Epithelial cell of prostate (primary cell): Measurements from ENCODE around the gene ATP11B.

Experiments used
- DNase-seq: peaks from one replicate; pipeline ENCODE4 v3.0.0-alpha.2; 2011; ENCODE audit warnings: low read depth, low spot score
- H3K27ac ChIP-seq: fragments of 450-650 bp; 2 replicates; pipeline ENCODE4 v1.5.1; 2017; ENCODE audit warnings: mild to moderate bottlenecking

ATP11B gene

DNA sequence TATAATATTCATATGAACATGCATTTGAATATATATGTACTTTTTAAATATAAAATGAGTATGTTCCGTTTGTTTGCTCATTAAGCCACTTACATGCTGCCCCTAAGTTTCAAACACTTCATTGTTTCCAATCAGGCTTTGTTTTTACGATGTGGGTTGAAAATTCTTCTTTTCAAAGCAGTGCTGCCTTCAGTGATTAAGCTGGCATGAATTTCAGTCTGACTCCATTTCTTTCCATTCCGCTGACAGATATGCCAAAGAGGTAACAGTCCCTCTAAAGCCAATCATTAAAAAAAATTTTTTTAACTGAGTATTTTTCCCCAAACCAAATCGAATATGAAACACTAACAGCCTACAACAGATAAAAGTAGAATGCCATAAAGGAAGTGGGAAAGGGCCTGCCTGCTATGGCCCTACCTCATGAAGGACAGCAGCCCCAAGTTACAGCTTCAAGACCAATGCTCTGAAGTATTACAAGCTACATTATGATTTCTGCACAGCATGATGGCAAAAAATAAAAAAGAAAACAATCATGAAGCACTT, 147.0 kb downstream of the ATP11B start:
- H3K27ac ChIP-seq: no peak overlapping the region
- no peak for DNase-seq

DNA sequence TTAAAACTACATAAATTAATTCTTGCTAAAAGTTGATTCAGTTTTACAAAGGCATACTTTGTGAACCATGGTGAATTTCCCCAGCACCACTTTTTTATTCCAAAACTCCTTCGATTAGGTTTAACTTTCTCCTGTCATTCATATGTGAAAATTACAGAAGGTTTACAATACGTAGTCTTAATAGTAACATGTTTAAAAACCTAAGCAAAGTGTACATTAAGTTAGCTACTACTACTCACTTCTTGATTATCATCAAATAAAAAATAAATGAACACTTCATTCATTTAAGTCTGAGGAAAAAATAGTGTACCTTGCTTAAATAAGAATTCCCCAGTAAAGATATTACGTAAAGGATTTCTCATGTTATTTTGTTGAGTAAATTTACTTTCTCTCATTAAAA, 148.4 kb downstream of the ATP11B start:
- H3K27ac ChIP-seq: no peak overlapping the region
- DNase-seq: no peak

DNA sequence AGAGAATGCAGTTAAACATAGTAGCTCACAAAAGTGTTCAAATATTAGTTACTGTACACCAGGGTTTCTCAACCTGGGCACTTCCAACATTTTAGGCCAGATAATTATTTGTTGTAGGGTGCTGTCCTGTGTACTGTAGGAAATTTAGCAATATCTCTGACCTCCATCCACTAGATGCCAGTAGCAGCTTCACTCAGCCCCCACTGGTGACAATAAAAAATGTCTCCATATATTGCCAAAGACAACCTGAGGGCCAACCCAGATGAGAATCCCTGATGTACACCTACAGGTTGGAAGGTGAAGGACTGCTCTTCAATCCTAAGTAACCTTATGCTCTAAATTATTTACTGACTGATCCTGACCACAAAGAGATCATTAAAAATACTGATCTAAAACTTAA, 154.6 kb downstream of the ATP11B start:
- DNase-seq: no peak
- H3K27ac ChIP-seq: no peak overlapping the region

DNA sequence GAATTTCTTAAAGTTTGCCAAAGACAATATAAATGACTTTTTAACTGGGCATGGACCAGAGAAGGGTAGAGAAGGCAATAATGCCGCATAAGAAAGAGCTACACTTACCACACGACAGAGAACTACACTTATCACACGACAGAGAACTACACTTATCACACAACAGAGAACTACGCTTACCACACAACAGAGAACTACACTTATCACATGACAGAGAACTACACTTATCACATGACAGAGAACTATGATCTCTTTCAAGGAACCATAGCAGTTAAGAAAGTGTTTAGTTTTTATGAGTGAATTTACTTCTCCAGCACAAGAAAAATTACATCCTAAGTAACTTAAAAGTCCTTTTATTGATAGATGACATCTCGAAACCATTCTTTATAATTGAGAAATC, 155.0 kb downstream of the ATP11B start:
- no peak for DNase-seq
- H3K27ac ChIP-seq: no peak overlapping the region

DNA sequence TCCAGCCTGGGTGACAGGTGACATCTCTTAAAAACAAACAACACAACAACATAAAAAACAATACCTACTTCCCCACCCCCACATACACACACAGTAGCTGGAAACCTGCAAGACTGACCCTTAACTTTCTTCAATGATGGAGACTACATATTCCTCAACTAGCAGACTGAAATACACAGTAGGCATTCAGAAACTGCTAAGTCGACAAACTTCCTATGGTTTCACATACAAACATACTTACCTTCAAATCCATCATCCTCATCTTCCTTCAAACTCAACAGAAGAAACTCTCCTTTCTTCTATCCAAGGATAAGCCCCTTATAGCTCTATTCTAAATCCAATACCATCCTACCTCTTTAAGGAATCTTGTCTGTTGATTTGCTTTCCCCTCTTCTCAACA, 156.4 kb downstream of the ATP11B start:
- no peak for DNase-seq
- no peak overlapping the region for H3K27ac ChIP-seq

DNA sequence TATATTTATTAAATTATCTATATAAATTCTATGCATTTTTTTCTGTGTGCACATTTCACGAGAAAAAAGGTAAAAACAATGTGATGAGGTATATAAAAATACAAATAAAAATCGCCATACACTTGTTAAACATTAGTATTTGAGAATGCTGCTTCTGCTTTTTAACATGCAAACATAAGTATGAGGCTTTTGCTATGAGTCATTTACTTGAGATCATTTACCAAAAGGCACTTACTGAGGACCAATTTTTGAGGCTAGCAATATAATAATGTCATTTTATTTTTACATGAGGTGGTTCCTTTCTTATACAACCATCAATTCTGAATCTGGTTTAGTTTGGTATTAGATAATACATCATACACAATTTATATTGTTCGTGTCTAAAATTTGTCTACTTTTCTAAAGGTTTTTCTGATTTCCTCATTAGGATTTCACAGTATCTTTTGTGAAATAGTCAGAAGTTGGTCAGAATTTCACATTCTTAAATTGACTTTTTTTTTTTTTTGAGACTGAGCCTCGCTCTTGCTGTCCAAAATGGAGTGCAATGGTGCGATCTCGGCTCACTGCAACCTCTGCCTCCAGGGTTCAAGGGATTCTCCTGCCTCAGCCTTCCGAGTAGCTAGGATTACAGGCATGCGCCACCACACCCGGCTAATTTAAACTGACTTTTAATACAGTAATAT, 161.4 kb downstream of the ATP11B start:
- no peak for DNase-seq
- H3K27ac ChIP-seq: no peak overlapping the region

DNA sequence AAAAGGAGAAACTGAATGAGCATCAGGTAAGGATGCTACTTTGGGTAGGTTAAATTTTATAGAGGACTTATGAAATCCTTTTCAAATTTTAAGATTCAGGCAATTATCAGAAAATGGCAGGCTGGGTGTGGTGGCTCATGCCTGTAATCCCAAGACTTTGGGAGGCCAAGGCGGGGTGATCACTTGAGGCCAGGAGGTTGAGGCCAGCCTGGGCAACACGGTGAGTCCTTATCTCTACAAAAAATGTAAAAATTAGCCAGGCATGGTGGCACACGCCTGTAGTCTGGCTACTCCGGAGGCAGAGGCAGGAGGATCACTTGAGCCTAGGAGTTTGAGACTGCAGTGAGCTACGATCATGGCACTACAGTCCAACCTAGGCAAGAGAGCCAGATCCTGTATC, 163.9 kb downstream of the ATP11B start:
- no peak for DNase-seq
- H3K27ac ChIP-seq: no peak overlapping the region

DNA sequence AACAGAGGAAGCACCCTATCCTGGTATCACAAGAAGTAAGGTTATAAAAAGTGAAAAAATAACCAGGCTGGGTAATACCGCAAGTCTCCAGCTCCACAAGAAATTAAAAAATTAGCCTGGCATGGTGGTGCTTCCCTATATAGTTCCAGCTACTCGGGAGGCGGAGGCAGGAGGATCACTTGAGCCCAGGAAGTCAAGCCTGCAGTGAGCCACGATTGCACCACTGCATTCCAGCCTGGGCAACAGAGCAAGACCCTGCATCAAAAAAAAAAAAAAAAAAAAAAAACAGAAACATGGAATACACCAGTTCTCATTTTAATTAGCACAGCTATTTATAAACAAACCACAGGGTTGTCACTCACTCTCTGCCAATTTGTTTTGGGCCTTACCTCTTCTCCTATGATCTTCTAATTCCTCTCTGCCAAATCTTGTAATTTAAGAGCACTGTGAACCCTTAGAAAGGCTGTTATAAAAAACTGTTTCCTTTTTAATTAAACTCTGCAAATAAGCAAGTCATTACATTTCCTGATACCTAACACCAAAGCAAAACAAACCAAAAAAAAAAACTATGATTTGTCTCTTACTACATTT, 164.5 kb downstream of the ATP11B start:
- no peak overlapping the region for H3K27ac ChIP-seq
- DNase-seq: no peak

DNA sequence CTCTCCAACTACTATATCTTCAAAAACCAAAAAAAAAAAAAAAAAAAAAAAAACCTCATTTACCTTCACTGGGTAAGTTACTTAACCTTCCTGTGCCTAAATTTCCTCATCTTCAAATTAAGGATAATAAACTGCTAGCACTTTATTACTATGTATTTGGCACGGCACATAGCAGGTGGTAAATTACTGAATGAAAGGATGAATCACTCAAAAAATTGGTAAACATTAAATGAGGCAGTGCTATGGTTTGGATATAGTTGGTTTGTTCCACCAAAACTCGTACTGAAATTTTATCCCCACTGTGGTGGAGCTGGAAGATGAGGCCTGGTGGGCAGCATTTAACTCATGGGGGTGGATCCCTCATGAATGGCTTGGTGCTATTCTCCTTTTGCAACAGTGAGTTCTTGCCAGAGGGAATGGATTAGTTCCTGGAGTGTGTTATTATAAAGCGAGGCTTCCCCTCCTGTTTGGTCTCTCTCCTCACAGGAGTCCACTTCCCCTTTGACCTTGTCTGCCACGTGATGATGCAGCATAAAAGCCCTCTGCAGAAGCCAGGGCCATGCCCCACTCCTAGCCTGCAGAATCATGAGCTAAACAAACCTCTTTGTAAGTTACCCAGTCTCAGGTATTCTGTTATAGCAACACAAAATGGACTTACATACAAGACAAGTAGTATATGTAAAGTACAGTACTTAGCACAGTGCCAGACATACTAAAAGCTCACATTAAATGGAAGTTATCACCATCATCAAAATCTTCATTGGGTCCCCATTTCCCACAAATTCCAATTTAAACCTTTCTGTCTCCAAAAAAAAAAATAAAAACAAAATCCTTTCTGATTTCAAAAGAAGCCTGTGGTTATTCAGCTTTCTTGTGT, 166.4 kb downstream of the ATP11B start:
- H3K27ac ChIP-seq: no peak overlapping the region
- no peak for DNase-seq

DNA sequence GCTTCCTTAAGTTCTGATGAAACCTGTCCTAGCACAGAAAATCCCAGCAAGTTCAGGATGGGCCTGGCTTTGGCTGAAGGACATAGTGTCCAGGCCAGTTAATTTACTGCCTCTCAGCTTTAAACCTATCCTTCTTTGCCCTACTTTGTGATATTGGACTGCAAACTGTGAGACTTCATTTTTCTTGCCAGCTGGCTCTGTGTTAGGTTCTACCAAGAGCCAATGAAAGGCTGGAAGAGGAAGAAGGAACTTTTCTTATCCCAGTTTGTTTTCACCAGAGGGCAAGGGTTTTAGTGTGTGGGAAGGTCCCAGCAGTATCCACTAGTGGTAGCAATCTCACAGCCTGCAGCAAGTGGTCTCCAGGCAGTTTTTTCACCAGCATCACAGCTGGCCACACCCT, 168.9 kb downstream of the ATP11B start:
- no peak for DNase-seq
- no peak overlapping the region for H3K27ac ChIP-seq

DNA sequence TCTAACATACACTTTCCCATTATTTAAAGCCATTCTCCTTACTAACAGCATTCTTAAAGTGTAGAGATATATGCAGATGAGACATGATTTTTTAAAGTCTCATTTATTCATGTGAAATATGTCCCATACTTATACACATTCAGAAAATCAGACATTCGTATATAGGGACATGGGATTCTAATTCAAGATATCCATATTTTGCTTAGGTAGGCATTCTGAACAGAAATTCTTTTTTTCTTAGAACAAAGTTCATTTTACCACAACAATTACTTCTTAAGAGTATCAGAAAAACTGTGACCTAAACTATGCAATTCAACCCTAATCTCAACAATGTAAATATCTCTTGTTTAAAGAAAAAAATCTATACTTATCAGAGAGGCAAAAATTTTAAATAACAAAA, 170.9 kb downstream of the ATP11B start:
- H3K27ac ChIP-seq: no peak overlapping the region
- DNase-seq: no peak

DNA sequence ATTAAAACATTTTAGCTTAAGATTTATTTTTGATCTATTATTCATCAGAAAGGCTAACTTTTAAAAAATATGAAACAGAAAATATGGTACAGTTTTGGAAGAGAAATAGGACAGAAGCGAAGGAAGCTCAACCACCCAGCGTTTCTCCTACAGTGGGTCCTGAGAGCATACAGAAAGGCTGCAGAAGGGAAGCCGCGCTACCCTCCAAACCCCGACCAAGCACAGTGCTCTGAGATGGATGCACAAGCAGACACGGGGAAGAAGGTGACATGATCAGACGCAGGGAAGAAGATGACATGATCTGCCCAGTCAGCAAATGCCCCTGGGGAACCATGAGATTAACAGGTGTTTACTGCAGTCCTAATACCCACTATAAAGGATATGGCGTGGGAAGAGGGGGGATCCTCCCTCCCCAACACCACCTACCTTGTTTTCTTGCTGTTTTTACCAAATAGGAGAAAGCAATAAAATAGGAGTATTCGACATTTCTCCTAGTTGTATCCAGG, 172.6 kb downstream of the ATP11B start:
- no peak for DNase-seq
- H3K27ac ChIP-seq: no peak overlapping the region

DNA sequence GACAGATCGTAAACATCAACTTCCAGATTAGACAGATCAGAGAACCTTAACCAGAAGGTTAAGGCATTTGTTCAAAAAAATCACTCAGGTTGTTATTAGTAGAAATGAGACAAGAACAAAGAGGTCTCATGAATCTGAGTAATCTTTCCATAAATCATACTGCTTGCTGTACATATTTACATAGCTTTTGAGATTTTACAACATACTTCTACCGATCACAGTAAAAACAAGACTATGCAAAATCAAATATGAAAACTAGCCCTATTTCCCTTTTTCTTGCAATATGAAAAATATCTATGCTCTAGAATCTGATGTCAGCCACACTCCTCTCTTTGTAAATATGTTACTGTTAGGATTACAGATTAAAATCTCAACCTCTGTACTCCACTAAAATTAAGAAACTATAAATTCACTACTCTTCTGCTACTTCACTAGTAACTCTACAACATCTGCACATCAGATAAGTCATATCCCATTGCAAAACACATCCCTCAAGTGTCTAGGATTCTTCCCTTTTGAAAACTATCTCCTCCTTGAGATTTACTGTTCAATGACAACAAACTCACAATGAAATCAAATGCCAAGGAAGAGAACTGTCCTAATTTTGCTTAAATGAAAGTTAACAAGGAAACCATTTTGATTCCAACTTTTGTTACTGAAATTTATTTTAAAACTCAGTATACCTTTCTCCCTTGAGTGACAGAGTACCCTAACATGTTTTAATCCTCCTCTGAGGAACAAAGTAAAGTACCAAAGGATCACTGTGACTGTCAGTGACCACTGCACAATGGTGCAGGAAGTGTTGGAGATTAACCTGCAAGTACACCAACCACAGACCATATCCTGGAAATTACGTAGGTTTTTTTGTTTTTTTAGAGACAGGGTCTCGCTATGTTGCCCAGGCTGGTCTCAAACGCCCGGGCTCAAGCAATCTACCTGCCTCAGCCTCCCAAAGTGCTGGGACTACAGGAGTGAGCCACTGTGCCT, 174.2 kb downstream of the ATP11B start:
- DNase-seq: no peak
- H3K27ac ChIP-seq: no peak overlapping the region

DNA sequence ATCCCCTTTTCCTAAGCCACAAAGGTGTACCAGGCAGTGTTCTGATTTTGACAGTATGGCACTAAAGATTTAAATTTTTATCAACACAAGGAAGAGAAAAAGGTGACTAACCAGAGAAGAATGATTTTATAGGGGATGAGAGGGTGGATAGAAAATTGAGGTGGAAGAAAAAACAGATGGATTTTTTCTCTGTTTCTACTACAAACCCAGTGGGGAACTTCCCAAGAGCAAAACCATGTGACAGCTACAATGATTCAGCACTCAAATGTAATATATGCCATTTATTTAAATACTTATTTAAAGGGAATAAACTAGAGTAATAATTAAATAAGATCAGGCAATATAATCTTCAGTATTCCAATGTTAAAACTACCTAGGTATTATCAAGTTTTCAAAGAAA, 176.0 kb downstream of the ATP11B start:
- H3K27ac ChIP-seq: peak overlapping the region; percentile 25
- DNase-seq: no peak

DNA sequence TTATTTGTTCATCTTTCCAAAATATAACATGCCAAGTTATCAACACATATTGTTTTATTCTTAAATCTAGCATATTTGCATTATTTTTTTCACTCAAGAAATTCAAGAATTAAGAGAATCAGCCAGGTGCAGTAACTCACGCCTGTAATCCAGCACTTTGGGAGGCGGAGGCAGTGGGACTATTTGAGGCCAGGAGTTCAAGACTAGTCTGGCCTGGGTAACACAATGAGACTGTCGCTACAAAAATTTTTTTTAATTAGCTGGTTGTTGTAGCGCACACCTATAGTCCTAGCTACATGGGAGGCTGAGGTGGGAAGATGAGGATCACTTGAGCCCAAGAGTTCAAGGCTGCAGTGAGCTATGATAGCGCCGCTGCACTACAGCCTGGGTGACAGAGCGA, 176.5 kb downstream of the ATP11B start:
- peak overlapping the region; percentile 25 for H3K27ac ChIP-seq

DNA sequence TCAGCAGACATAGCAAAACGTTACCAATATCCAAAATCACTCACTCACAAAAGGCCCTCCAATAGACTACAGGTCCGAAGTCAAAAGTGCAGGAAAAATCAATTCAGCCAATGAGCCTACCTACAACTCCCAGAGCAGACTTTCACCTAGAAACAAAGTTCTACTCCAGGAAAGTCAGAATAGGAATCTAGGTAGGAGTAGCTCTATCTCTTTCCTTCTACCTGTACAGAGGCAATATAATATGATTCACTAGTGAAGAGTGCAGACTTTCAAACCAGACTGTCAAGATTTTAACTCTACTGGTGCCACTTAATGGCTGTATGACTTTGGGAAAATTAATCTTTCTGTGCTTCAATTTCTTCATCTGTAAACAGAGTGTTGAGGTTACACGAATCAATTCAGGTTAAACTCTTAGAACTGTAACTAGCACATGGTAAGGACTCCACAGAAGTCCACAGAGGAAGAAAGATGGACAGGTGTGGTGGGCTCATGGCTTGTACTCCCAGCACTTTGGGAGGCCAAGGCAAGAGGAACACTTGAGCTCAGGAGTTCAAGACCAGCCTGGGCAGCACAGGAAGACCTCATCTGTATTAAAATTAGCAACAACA, 177.6 kb downstream of the ATP11B start:
- no peak for DNase-seq
- no peak overlapping the region for H3K27ac ChIP-seq

More for the DNA sequence above, 176.5 kb downstream of the ATP11B start:
- no peak for DNase-seq
